Smooth muscle cell of the brain vasculature (primary cell): ENCODE measurements around the gene SPATA12.

Experiments used
- DNase-seq: peaks from one replicate; pipeline ENCODE4 v3.0.0-alpha.2; 2012; ENCODE audit warnings: low read depth, low spot score

SPATA12 gene

DNA sequence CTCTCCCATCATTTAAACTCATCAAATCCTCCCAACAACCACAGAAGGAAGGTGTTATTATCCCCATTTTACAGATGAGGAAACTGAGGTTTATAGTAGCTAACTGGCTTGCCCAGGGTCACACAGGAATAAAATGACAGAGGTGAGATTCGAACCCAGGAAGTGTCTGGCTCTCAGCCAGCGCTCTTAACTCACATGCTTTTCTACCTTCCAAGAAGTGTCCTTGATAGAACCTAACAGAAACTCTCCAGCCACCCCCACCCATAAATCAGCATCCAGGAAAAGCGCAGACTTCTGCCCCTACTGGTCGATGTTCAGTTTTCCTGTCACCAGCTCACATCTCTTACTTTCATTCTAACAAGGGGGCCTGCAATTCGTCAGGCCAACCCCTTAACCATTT lies 51.7 kb downstream of the SPATA12 start:
- no peak for DNase-seq

GRCh38 chr3:57116501-57116900 lies 56.0 kb downstream of the SPATA12 start:
- no peak for DNase-seq

GRCh38 chr3:57118254-57118653 lies 57.8 kb downstream of the SPATA12 start:
- DNase-seq, result no peak

- no peak for DNase-seq
Observed at GRCh38 chr3:57120040-57120439, 59.6 kb downstream of the SPATA12 start.

DNA sequence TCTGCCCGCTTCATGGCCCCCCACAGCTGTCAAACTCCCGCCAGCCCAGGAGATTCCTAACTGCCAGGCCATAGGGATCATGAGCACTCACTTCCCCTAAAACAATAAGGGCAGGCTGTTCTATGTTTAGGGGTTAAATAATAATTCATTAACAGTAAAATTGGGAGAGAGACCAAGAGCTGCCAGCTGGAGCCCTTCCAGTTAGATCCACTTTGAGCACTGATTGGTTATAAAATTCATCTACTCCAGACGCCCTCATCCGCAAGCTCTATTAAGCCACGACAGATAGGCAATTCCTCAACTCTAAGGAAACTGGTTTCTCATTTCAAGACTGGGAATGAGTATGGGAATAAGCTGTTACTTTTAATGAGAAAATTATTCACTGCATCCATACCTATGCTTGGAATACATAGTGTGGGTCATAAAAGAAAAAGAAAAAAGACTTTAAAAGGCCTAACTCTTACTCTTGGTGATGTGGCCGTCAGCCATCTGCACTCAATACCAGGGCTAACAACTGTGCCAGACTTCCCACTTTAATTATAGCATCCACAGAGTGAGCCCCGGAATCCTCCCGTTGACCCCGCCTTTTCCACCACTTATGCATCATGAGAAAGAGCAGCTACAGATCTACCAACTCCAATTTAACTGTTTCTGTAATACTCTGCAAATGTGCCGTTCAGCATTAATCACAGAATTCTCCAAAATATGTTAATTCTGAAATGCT lies 60.1 kb downstream of the SPATA12 start:
- DNase-seq, result no peak
